Hepatocyte (in vitro differentiated cells): ENCODE data around the gene C5AR1. TPM values are rescaled to one million over a fixed set of nuclear protein-coding genes. Genes with fewer than 3 reads are reported as not detected.
A peak's percentile ranks its signal among the peaks of the same experiment; 100 is the strongest.
"Not testable (repeated sequence)": the region's sequence is repeated elsewhere in the genome, so short reads cannot be mapped to it uniquely, and the experiment has no call there.

Experiments used
- DNase-seq: peaks from one replicate; pipeline ENCODE4 v3.0.0-alpha.2; 2016; ENCODE audit warnings: low spot score
- H2AFZ ChIP-seq: fragments of 200-600 bp; sonication (generic); 2 replicates; pipeline ENCODE4 v1.6.0; 2016; ENCODE audit warnings: antibody characterized with exemption, mild to moderate bottlenecking
- H3K27ac ChIP-seq: fragments of 200-600 bp; sonication (generic); 2 replicates; pipeline ENCODE4 v1.5.1; 2016; ENCODE audit warnings: mild to moderate bottlenecking
- H3K27me3 ChIP-seq: fragments of 200-600 bp; sonication (generic); 2 replicates; pipeline ENCODE4 v1.6.1; 2016
- H3K36me3 ChIP-seq: fragments of 200-600 bp; sonication (generic); replicated peaks from 2 replicates; pipeline ENCODE4 v1.5.1; 2016; ENCODE audit warnings: low read depth; ENCODE audit not compliant: insufficient read depth
- H3K4me1 ChIP-seq: fragments of 200-600 bp; sonication (generic); 2 replicates; pipeline ENCODE4 v1.5.1; 2016; ENCODE audit warnings: mild to moderate bottlenecking, moderate library complexity; ENCODE audit not compliant: insufficient read depth
- H3K4me2 ChIP-seq: fragments of 200-600 bp; sonication (generic); 2 replicates; pipeline ENCODE4 v1.6.0; 2016
- H3K4me3 ChIP-seq: fragments of 200-600 bp; sonication (generic); 2 replicates; pipeline ENCODE4 v1.5.1; 2016; ENCODE audit warnings: mild to moderate bottlenecking
- H3K79me2 ChIP-seq: fragments of 200-600 bp; sonication (generic); 2 replicates; pipeline ENCODE4 v1.6.0; 2017; ENCODE audit warnings: mild to moderate bottlenecking
- H3K9me2 ChIP-seq: fragments of 200-600 bp; sonication (generic); replicated peaks from 2 replicates; pipeline ENCODE4 v1.6.0; 2017; ENCODE audit warnings: mild to moderate bottlenecking; ENCODE audit not compliant: insufficient read depth
- H3K9me3 ChIP-seq: fragments of 200-600 bp; sonication (generic); 2 replicates; pipeline ENCODE4 v1.5.1; 2016; ENCODE audit warnings: low read depth, mild to moderate bottlenecking
- H4K20me1 ChIP-seq: fragments of 200-600 bp; sonication (generic); 2 replicates; pipeline ENCODE4 v1.6.0; 2016; ENCODE audit warnings: mild to moderate bottlenecking; ENCODE audit not compliant: insufficient read depth, poor library complexity, severe bottlenecking
- EZH2 ChIP-seq: fragments of 200-600 bp; sonication (generic); IDR thresholded peaks from 2 replicates; pipeline ENCODE4 v1.6.1; 2016; ENCODE audit warnings: antibody characterized with exemption, mild to moderate bottlenecking, borderline replicate concordance
- EZH2phosphoT487 ChIP-seq: fragments of 200-600 bp; sonication (generic); IDR thresholded peaks from one replicate; pipeline ENCODE4 v1.6.1; 2018; ENCODE audit warnings: antibody characterized with exemption, mild to moderate bottlenecking, low read depth, moderate library complexity; ENCODE audit not compliant: unreplicated experiment, severe bottlenecking
- WGBS: methylation state at CpG from one replicate; pipeline ENCODE4 v1.1.6; 2016; ENCODE audit warnings: low lambda C conversion rate; ENCODE audit errors: missing lambda C conversion rate; 5-methylcytosine and 5-hydroxymethylcytosine counted together
- polyA plus RNA-seq: library from polyadenylated mRNA; unstranded; fragments of >200 nt; fragmentation: Nextera tagmentation; extraction: Ambion mirVana; gene quantifications from 2 replicates; pipeline ENCODE4 v1.2.1, GENCODE V29; 2016
- total RNA-seq: library from RNA; depleted of rRNA; stranded (reverse); fragments of >200 nt; gene quantifications from 2 replicates; pipeline ENCODE4 v1.2.3, GENCODE V29; 2014
- TF ChIP-seq, protein P1 (sequence below): fragments of 200-600 bp; sonication (generic); IDR thresholded peaks from 2 replicates; pipeline ENCODE4 v1.5.1; 2016; ENCODE audit warnings: antibody characterized with exemption, mild to moderate bottlenecking; ENCODE audit not compliant: poor library complexity

C5AR1 gene
- total and polyA plus RNA-seq, 2 experiments from 2014 or later = 0.43 to 0.99 TPM

GRCh38 chr19:47274891-47275761 lies 34.5 kb upstream of the C5AR1 start:
- Histone ChIP-seq H3K27ac (peak overlapping the region; percentile 37), H3K27me3 (no peaks in the 10 kb centered on the region), H4K20me1 (peaks cover 10% of the 10 kb centered on the region), H3K36me3 (no peaks in the 10 kb centered on the region), H3K9me3 (no peaks in the 10 kb centered on the region), H3K4me2 (peak overlapping the region; percentile 96), H3K9me2 (no peaks in the 10 kb centered on the region), H3K4me1 (peaks cover 15% of the 10 kb centered on the region), H2AFZ (no peak overlapping the region), H3K79me2 (peaks cover 9% of the 10 kb centered on the region), H3K4me3 (peak overlapping the region; percentile 45)
- DNase-seq = no peak
- no peak for TF ChIP-seq EZH2phosphoT487
- TF ChIP-seq EZH2 = no peak
- TF ChIP-seq, protein P1, sequence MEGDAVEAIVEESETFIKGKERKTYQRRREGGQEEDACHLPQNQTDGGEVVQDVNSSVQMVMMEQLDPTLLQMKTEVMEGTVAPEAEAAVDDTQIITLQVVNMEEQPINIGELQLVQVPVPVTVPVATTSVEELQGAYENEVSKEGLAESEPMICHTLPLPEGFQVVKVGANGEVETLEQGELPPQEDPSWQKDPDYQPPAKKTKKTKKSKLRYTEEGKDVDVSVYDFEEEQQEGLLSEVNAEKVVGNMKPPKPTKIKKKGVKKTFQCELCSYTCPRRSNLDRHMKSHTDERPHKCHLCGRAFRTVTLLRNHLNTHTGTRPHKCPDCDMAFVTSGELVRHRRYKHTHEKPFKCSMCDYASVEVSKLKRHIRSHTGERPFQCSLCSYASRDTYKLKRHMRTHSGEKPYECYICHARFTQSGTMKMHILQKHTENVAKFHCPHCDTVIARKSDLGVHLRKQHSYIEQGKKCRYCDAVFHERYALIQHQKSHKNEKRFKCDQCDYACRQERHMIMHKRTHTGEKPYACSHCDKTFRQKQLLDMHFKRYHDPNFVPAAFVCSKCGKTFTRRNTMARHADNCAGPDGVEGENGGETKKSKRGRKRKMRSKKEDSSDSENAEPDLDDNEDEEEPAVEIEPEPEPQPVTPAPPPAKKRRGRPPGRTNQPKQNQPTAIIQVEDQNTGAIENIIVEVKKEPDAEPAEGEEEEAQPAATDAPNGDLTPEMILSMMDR = no peak
- 23% methylated on average over 39 of the region's 82 CpGs for whole genome bisulfite sequencing

DNA sequence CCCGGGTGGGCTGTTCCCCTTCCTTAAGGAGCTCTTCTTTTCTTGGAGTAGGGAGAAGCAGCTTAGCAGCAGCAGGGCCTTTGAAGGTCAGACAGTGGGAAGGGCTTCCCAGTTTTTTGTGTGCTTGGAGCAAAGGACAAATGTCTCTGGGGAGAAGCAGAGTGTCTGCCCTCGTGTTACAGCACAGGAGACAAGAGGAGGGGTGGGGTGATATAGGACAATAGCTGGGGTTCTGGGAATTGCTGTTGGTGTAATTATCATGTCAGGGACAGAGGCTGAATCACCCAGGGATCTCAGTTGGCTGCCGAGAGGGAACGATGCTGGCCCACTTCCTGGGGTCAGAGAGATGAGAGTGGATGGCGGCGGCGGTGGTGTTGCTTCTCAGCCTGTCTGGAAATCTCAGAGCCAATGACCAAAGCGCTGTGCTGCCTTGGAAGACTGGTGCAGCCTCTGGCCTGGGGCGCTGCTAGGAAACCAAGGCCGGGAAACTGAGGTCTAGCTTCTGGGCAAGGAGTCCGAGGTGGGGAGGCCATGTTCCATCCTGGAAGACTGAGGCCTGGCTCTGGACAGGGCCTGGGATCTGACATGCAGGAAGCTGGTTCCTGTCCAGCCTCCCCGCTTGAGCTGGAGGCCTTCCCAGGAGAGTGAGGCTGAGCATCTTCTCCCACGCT lies 33.7 kb upstream of the C5AR1 start:
- Histone ChIP-seq H3K27ac (no peak overlapping the region), H3K79me2 (peaks cover 9% of the 10 kb centered on the region), H3K27me3 (no peaks in the 10 kb centered on the region), H3K4me1 (peaks cover 15% of the 10 kb centered on the region), H3K9me2 (no peaks in the 10 kb centered on the region), H3K4me3 (no peak overlapping the region), H3K4me2 (peak overlapping the region; percentile 96), H3K36me3 (no peaks in the 10 kb centered on the region), H3K9me3 (no peaks in the 10 kb centered on the region), H4K20me1 (peaks cover 10% of the 10 kb centered on the region), H2AFZ (no peak overlapping the region)
- no peak for TF ChIP-seq EZH2
- no peak for TF ChIP-seq EZH2phosphoT487
- TF ChIP-seq, protein P1 = no peak
- no peak for DNase-seq
- 91% methylated on average over 13 of the region's 13 CpGs for WGBS

GRCh38 chr19:47276513-47276912 lies 33.1 kb upstream of the C5AR1 start:
- Histone ChIP-seq H4K20me1 (peaks cover 10% of the 10 kb centered on the region), H3K4me1 (peaks cover 15% of the 10 kb centered on the region)
- not testable (repeated sequence) for H3K79me2 ChIP-seq, H2AFZ ChIP-seq, H3K27ac ChIP-seq, H3K36me3 ChIP-seq, H3K27me3 ChIP-seq, H3K4me2 ChIP-seq, H3K9me3 ChIP-seq, H3K9me2 ChIP-seq, DNase-seq, H3K4me3 ChIP-seq
- 94% methylated on average over 3 of the region's 3 CpGs for WGBS

- Histone ChIP-seq H3K27me3 (no peaks in the 10 kb centered on the region), H3K9me2 (no peaks in the 10 kb centered on the region), H3K4me2 (no peak overlapping the region), H3K79me2 (peaks cover 6% of the 10 kb centered on the region), H4K20me1 (peaks cover 6% of the 10 kb centered on the region), H2AFZ (no peak overlapping the region), H3K9me3 (no peaks in the 10 kb centered on the region), H3K36me3 (no peaks in the 10 kb centered on the region), H3K27ac (no peak overlapping the region), H3K4me3 (no peak overlapping the region), H3K4me1 (peaks cover 6% of the 10 kb centered on the region)
- WGBS = 88% methylated on average over 13 of the region's 13 CpGs
- no peak for TF ChIP-seq EZH2phosphoT487
- TF ChIP-seq, protein P1 = peak; percentile 23
- DNase-seq = peak; percentile 34
Observed at GRCh38 chr19:47280183-47280797, 29.4 kb upstream of the C5AR1 start.
